GM12865 (cell line): ENCODE data around the gene SRCIN1.
A peak's percentile ranks its signal among the peaks of the same experiment; 100 is the strongest.
"Not testable (repeated sequence)": the region's sequence is repeated elsewhere in the genome, so short reads cannot be mapped to it uniquely, and the experiment has no call there.

ENCODE experiments used
- DNase-seq: peaks from one replicate; pipeline ENCODE4 v3.0.0; 2010; ENCODE audit warnings: low read depth
- H3K4me3 ChIP-seq: 2 replicates; pipeline ENCODE4 v1.5.1; 2011; ENCODE audit warnings: mild to moderate bottlenecking, low read depth, low read length, control low read depth
- CTCF ChIP-seq: IDR thresholded peaks from 2 replicates; pipeline ENCODE4 v1.5.1; 2011; ENCODE audit warnings: low read length, control low read depth, low read depth, inconsistent platforms; ENCODE audit not compliant: insufficient read depth; ENCODE audit errors: missing control alignments

The SRCIN1 gene

GRCh38 chr17:38605841-38606645 lies at the start of gene SRCIN1:
SRCIN1 (minus strand) TSS chr17:38605952; CDS start chr17:38605705, 247 bp downstream.
- peak within 1 kb of the TSS; percentile 83 for H3K4me3 ChIP-seq
- DNase-seq = peak; percentile 80
- peak; percentile 100 for TF ChIP-seq CTCF

GRCh38 chr17:38654411-38655398 lies 49.0 kb upstream of the SRCIN1 start:
- H3K4me3 ChIP-seq = peak overlapping the region; percentile 33
- no peak for TF ChIP-seq CTCF
- DNase-seq = peak; percentile 87

GRCh38 chr17:38653679-38654078 lies 47.9 kb upstream of the SRCIN1 start:
- peak; percentile 60 for DNase-seq
- no peak for TF ChIP-seq CTCF
- peak overlapping the region; percentile 33 for H3K4me3 ChIP-seq

- no peak for TF ChIP-seq CTCF
- H3K4me3 ChIP-seq = no peak overlapping the region
- no peak for DNase-seq
Measured at GRCh38 chr17:38653230-38653629, 47.5 kb upstream of the SRCIN1 start.

- not testable (repeated sequence) for H3K4me3 ChIP-seq, DNase-seq
Measured at GRCh38 chr17:38650653-38651173, 45.0 kb upstream of the SRCIN1 start.

- TF ChIP-seq CTCF = no peak
- DNase-seq = no peak
- H3K4me3 ChIP-seq = no peak overlapping the region
Measured at GRCh38 chr17:38637951-38638350, 32.2 kb upstream of the SRCIN1 start.

GRCh38 chr17:38636054-38636453 lies 30.3 kb upstream of the SRCIN1 start:
- DNase-seq = no peak
- no peak for TF ChIP-seq CTCF
- no peak overlapping the region for H3K4me3 ChIP-seq
